ENCODE results near the gene HPGD. TPM values are rescaled to one million over a fixed set of nuclear protein-coding genes. Genes with fewer than 3 reads are reported as not detected.

HPGD gene
- total RNA-seq, 2 experiments from 2014 or later, result 3.0 to 3.4 TPM

- no peak for DNase-seq
- ChIA-PET CTCF (no interaction called here), POLR2A (no interaction called here)
- no peaks in the 10 kb centered on the region for H3K36me3 Mint-ChIP-seq
- intact Hi-C loops (cut with micrococcal nuclease), result no loop called here
- H3K9me3 Mint-ChIP-seq, result no peaks in the 10 kb centered on the region
- no peaks in the 10 kb centered on the region for H3K4me1 Mint-ChIP-seq (ENCODE audit: low read depth)
- no peaks in the 10 kb centered on the region for H3K27me3 Mint-ChIP-seq
- H3K27ac Mint-ChIP-seq, result no peak overlapping the region
- H3K4me3 Mint-ChIP-seq, result no peak overlapping the region
Measured at GRCh38 chr4:174540175-174540574, 17.9 kb upstream of the HPGD start.

GRCh38 chr4:174539571-174539970 is 17.3 kb upstream of the HPGD start:
- Mint-ChIP-seq H3K4me3 (no peak overlapping the region), H3K27me3 (no peaks in the 10 kb centered on the region), H3K9me3 (no peaks in the 10 kb centered on the region), H3K36me3 (no peaks in the 10 kb centered on the region), H3K27ac (no peak overlapping the region), H3K4me1 (ENCODE audit: low read depth) (no peaks in the 10 kb centered on the region)
- DNase-seq, result no peak
- ChIA-PET CTCF (no interaction called here), POLR2A (no interaction called here)
- intact Hi-C loops (cut with micrococcal nuclease), result no loop called here

GRCh38 chr4:174538876-174539250 is 16.6 kb upstream of the HPGD start:
- ChIA-PET CTCF (no interaction called here), POLR2A (no interaction called here)
- DNase-seq, result no peak
- Mint-ChIP-seq H3K9me3 (no peaks in the 10 kb centered on the region), H3K27me3 (no peaks in the 10 kb centered on the region), H3K36me3 (no peaks in the 10 kb centered on the region), H3K4me3 (no peak overlapping the region), H3K4me1 (ENCODE audit: low read depth) (no peaks in the 10 kb centered on the region), H3K27ac (no peak overlapping the region)
- intact Hi-C loops (cut with micrococcal nuclease), result no loop called here

GRCh38 chr4:174538123-174538875 is 16.0 kb upstream of the HPGD start:
- H3K9me3 Mint-ChIP-seq, result no peaks in the 10 kb centered on the region
- ChIA-PET CTCF (no interaction called here), POLR2A (no interaction called here)
- H3K4me1 Mint-ChIP-seq (ENCODE audit: low read depth), result no peaks in the 10 kb centered on the region
- no peak overlapping the region for H3K4me3 Mint-ChIP-seq
- intact Hi-C loops (cut with micrococcal nuclease), result no loop called here
- H3K27ac Mint-ChIP-seq, result no peak overlapping the region
- DNase-seq, result no peak
- no peaks in the 10 kb centered on the region for H3K36me3 Mint-ChIP-seq
- no peaks in the 10 kb centered on the region for H3K27me3 Mint-ChIP-seq

- intact Hi-C loops (cut with micrococcal nuclease), result no loop called here
- Mint-ChIP-seq H3K27ac (no peak overlapping the region), H3K27me3 (no peaks in the 10 kb centered on the region), H3K36me3 (no peaks in the 10 kb centered on the region), H3K4me1 (ENCODE audit: low read depth) (no peaks in the 10 kb centered on the region), H3K4me3 (no peak overlapping the region), H3K9me3 (no peaks in the 10 kb centered on the region)
- CTCF ChIA-PET, result no interaction called here
- no peak for DNase-seq
- POLR2A ChIA-PET, result no interaction called here
Measured at GRCh38 chr4:174537634-174538033, 15.3 kb upstream of the HPGD start.

- no peaks in the 10 kb centered on the region for H3K27me3 Mint-ChIP-seq
- no peaks in the 10 kb centered on the region for H3K4me1 Mint-ChIP-seq (ENCODE audit: low read depth)
- ChIA-PET POLR2A (no interaction called here), CTCF (no interaction called here)
- H3K9me3 Mint-ChIP-seq, result no peaks in the 10 kb centered on the region
- no peak for DNase-seq
- no peaks in the 10 kb centered on the region for H3K36me3 Mint-ChIP-seq
- intact Hi-C loops (cut with micrococcal nuclease), result no loop called here
- no peak overlapping the region for H3K4me3 Mint-ChIP-seq
- no peak overlapping the region for H3K27ac Mint-ChIP-seq
Measured at GRCh38 chr4:174534461-174534860, 12.2 kb upstream of the HPGD start.

GRCh38 chr4:174532445-174532844 is 10.2 kb upstream of the HPGD start:
- H3K4me3 Mint-ChIP-seq, result no peak overlapping the region
- ChIA-PET CTCF (no interaction called here), POLR2A (no interaction called here)
- no peaks in the 10 kb centered on the region for H3K9me3 Mint-ChIP-seq
- intact Hi-C loops (cut with micrococcal nuclease), result no loop called here
- no peak overlapping the region for H3K27ac Mint-ChIP-seq
- no peaks in the 10 kb centered on the region for H3K4me1 Mint-ChIP-seq (ENCODE audit: low read depth)
- no peak for DNase-seq
- H3K27me3 Mint-ChIP-seq, result no peaks in the 10 kb centered on the region
- H3K36me3 Mint-ChIP-seq, result no peaks in the 10 kb centered on the region

GRCh38 chr4:174531486-174531885 is 9.2 kb upstream of the HPGD start:
- no peaks in the 10 kb centered on the region for H3K9me3 Mint-ChIP-seq
- H3K4me1 Mint-ChIP-seq (ENCODE audit: low read depth), result no peaks in the 10 kb centered on the region
- H3K36me3 Mint-ChIP-seq, result no peaks in the 10 kb centered on the region
- POLR2A ChIA-PET, result no interaction called here
- no peak overlapping the region for H3K4me3 Mint-ChIP-seq
- no peak for DNase-seq
- intact Hi-C loops (cut with micrococcal nuclease), result no loop called here
- H3K27ac Mint-ChIP-seq, result no peak overlapping the region
- H3K27me3 Mint-ChIP-seq, result no peaks in the 10 kb centered on the region
- CTCF ChIA-PET, result no interaction called here

GRCh38 chr4:174528226-174528625 is 5.9 kb upstream of the HPGD start:
- CTCF ChIA-PET, result no interaction called here
- DNase-seq, result no peak
- H3K27me3 Mint-ChIP-seq, result peaks cover 13% of the 10 kb centered on the region
- H3K9me3 Mint-ChIP-seq, result no peaks in the 10 kb centered on the region
- H3K4me3 Mint-ChIP-seq, result no peak overlapping the region
- POLR2A ChIA-PET, result no interaction called here
- no peaks in the 10 kb centered on the region for H3K36me3 Mint-ChIP-seq
- no peak overlapping the region for H3K27ac Mint-ChIP-seq
- peaks cover 3% of the 10 kb centered on the region for H3K4me1 Mint-ChIP-seq (ENCODE audit: low read depth)
- intact Hi-C loops (cut with micrococcal nuclease), result no loop called here

GRCh38 chr4:174526731-174527130 is 4.4 kb upstream of the HPGD start:
- H3K27ac Mint-ChIP-seq, result no peak overlapping the region
- peaks cover 8% of the 10 kb centered on the region for H3K4me1 Mint-ChIP-seq (ENCODE audit: low read depth)
- H3K27me3 Mint-ChIP-seq, result peaks cover 22% of the 10 kb centered on the region
- intact Hi-C loops (cut with micrococcal nuclease), result no loop called here
- DNase-seq, result no peak
- no peaks in the 10 kb centered on the region for H3K36me3 Mint-ChIP-seq
- POLR2A ChIA-PET, result no interaction called here
- no peaks in the 10 kb centered on the region for H3K9me3 Mint-ChIP-seq
- H3K4me3 Mint-ChIP-seq, result no peak overlapping the region
- CTCF ChIA-PET, result no interaction called here

- no peak overlapping the region for H3K27ac Mint-ChIP-seq
- peaks cover 24% of the 10 kb centered on the region for H3K27me3 Mint-ChIP-seq
- DNase-seq, result no peak
- POLR2A ChIA-PET, result no interaction called here
- no peak overlapping the region for H3K4me3 Mint-ChIP-seq
- no peaks in the 10 kb centered on the region for H3K36me3 Mint-ChIP-seq
- intact Hi-C loops (cut with micrococcal nuclease), result no loop called here
- CTCF ChIA-PET, result no interaction called here
- peaks cover 8% of the 10 kb centered on the region for H3K4me1 Mint-ChIP-seq (ENCODE audit: low read depth)
- no peaks in the 10 kb centered on the region for H3K9me3 Mint-ChIP-seq
Measured at GRCh38 chr4:174524242-174524641, 2.0 kb upstream of the HPGD start.

GRCh38 chr4:174523025-174523693 is 871 bp upstream of the HPGD start:
- POLR2A ChIA-PET, result no interaction called here
- intact Hi-C loops (cut with micrococcal nuclease), result no loop called here
- no peaks in the 10 kb centered on the region for H3K9me3 Mint-ChIP-seq
- H3K4me1 Mint-ChIP-seq (ENCODE audit: low read depth), result peaks cover 8% of the 10 kb centered on the region
- H3K36me3 Mint-ChIP-seq, result no peaks in the 10 kb centered on the region
- H3K27me3 Mint-ChIP-seq, result peaks cover 24% of the 10 kb centered on the region
- CTCF ChIA-PET, result no interaction called here
- DNase-seq, result peak; percentile 10
- H3K4me3 Mint-ChIP-seq, result peak overlapping the region; percentile 67
- no peak overlapping the region for H3K27ac Mint-ChIP-seq

GRCh38 chr4:174521800-174522182 is 497 bp downstream of the HPGD start:
- CTCF ChIA-PET, result no interaction called here
- Mint-ChIP-seq H3K27ac (no peak overlapping the region), H3K27me3 (peaks cover 24% of the 10 kb centered on the region), H3K4me3 (peak overlapping the region; percentile 61), H3K4me1 (ENCODE audit: low read depth) (peaks cover 8% of the 10 kb centered on the region), H3K9me3 (no peaks in the 10 kb centered on the region), H3K36me3 (no peaks in the 10 kb centered on the region)
- intact Hi-C loops (cut with micrococcal nuclease), result no loop called here
- POLR2A ChIA-PET, result no interaction called here
- DNase-seq, result peak; percentile 12
